NCI-H748 (cell line): Measurements from ENCODE around the gene APP.
"Not testable (repeated sequence)": the region's sequence is repeated elsewhere in the genome, so short reads cannot be mapped to it uniquely, and the experiment has no call there.

Experiments used
- DNase-seq: peaks from one replicate; lab custom pipeline; 2025; ENCODE audit not compliant: unreplicated experiment; lab: John Stamatoyannopoulos, UW

APP gene

GRCh38 chr21:26105819-26106218 lies 64.8 kb downstream of the APP start:
- no peak for DNase-seq

- no peak for DNase-seq
These were observed 70.0 kb downstream of the APP start for GRCh38 chr21:26100573-26100972.

- DNase-seq, result peak; percentile 46
These were observed 70.9 kb downstream of the APP start for GRCh38 chr21:26099610-26100219.

GRCh38 chr21:26098772-26099397 lies 71.7 kb downstream of the APP start:
- DNase-seq, result no peak

- no peak for DNase-seq
These were observed 73.1 kb downstream of the APP start for GRCh38 chr21:26097475-26097874.

- DNase-seq, result no peak
These were observed 73.8 kb downstream of the APP start for GRCh38 chr21:26096494-26097371.

GRCh38 chr21:26095131-26095530 lies 75.4 kb downstream of the APP start:
- DNase-seq, result no peak

- DNase-seq, result no peak
These were observed 77.4 kb downstream of the APP start for GRCh38 chr21:26093122-26093521.

GRCh38 chr21:26091480-26092018 lies 79.0 kb downstream of the APP start:
- no peak for DNase-seq

- no peak for DNase-seq
These were observed 80.8 kb downstream of the APP start for GRCh38 chr21:26089730-26090129.

GRCh38 chr21:26087223-26087918 lies 83.2 kb downstream of the APP start:
- peak; percentile 35 for DNase-seq

- no peak for DNase-seq
These were observed 84.7 kb downstream of the APP start for GRCh38 chr21:26085882-26086281.

GRCh38 chr21:26085127-26085526 lies 85.4 kb downstream of the APP start:
- no peak for DNase-seq

GRCh38 chr21:26082549-26082948 lies 88.0 kb downstream of the APP start:
- DNase-seq, result no peak

- not testable (repeated sequence) for DNase-seq
These were observed 89.3 kb downstream of the APP start for GRCh38 chr21:26081175-26081760.

- DNase-seq, result no peak
These were observed 90.4 kb downstream of the APP start for GRCh38 chr21:26080211-26080610.

- DNase-seq, result no peak
These were observed 91.2 kb downstream of the APP start for GRCh38 chr21:26079366-26079765.

GRCh38 chr21:26077521-26077920 lies 93.0 kb downstream of the APP start:
- no peak for DNase-seq

GRCh38 chr21:26072666-26073615 lies 97.6 kb downstream of the APP start:
- no peak for DNase-seq
